ENCODE results near the gene RARRES1. TPM values are rescaled to one million over a fixed set of nuclear protein-coding genes. Genes with fewer than 3 reads are reported as not detected.

Gene RARRES1
- total RNA-seq, 3 donors from 2014 or later, result 42.7 to 72.0 (median 43.8) TPM

- intact Hi-C loops (cut with DNase I, micrococcal nuclease), result no loop called here
- H3K9me3 ChIP-seq, result no peaks in the 10 kb centered on the region
- no peaks in the 10 kb centered on the region for H3K36me3 ChIP-seq (ENCODE audit: low read depth)
- TF ChIP-seq, protein P1, sequence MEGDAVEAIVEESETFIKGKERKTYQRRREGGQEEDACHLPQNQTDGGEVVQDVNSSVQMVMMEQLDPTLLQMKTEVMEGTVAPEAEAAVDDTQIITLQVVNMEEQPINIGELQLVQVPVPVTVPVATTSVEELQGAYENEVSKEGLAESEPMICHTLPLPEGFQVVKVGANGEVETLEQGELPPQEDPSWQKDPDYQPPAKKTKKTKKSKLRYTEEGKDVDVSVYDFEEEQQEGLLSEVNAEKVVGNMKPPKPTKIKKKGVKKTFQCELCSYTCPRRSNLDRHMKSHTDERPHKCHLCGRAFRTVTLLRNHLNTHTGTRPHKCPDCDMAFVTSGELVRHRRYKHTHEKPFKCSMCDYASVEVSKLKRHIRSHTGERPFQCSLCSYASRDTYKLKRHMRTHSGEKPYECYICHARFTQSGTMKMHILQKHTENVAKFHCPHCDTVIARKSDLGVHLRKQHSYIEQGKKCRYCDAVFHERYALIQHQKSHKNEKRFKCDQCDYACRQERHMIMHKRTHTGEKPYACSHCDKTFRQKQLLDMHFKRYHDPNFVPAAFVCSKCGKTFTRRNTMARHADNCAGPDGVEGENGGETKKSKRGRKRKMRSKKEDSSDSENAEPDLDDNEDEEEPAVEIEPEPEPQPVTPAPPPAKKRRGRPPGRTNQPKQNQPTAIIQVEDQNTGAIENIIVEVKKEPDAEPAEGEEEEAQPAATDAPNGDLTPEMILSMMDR (IDR thresholded peaks at IDR 0.05), result no peak
- no peaks in the 10 kb centered on the region for H3K4me1 ChIP-seq (ENCODE audit: low read depth)
- no peak overlapping the region for H3K4me3 ChIP-seq
- DNase-seq, result no peak
- ATAC-seq, result no peak
These were observed 48.9 kb downstream of the RARRES1 start for GRCh38 chr3:158683230-158683962.

- TF ChIP-seq, protein P1 (IDR thresholded peaks at IDR 0.05), result no peak
- DNase-seq, result no peak
- no peak for ATAC-seq
- intact Hi-C loops (cut with DNase I, micrococcal nuclease), result no loop called here
- H3K4me1 ChIP-seq (ENCODE audit: low read depth), result no peaks in the 10 kb centered on the region
- no peaks in the 10 kb centered on the region for H3K9me3 ChIP-seq
- no peaks in the 10 kb centered on the region for H3K36me3 ChIP-seq (ENCODE audit: low read depth)
- H3K4me3 ChIP-seq, result no peak overlapping the region
These were observed 51.4 kb downstream of the RARRES1 start for GRCh38 chr3:158680861-158681260.

DNA sequence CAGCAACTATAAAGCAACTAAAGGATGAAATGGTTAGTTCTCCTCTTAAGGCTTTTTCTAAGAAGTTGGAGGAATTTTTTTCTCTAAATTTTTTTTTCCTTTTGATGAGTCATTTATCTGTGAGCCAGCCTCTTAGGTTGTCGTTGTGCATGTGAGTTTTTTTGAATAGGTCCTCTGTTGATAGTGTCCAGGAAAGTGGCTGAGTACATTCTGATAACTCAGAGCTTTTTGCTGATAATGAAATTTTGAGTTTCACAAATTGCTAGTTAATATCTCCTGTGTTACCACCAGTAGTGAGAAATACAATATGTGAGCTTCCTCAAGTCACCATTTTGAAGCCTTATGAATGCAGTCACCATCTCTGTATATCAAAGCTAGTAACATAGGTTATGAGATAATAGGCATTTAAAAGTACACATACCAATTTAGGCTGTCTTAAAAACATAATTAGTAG, 52.7 kb downstream of the RARRES1 start:
- Histone ChIP-seq H3K36me3 (ENCODE audit: low read depth) (no peaks in the 10 kb centered on the region), H3K9me3 (no peaks in the 10 kb centered on the region), H3K4me3 (no peak overlapping the region), H3K4me1 (ENCODE audit: low read depth) (no peaks in the 10 kb centered on the region)
- DNase-seq (no peak), ATAC-seq (no peak)
- intact Hi-C loops (cut with DNase I, micrococcal nuclease), result no loop called here
- TF ChIP-seq, protein P1 (IDR thresholded peaks at IDR 0.05), result no peak

GRCh38 chr3:158678687-158679086, 53.6 kb downstream of the RARRES1 start:
- no peaks in the 10 kb centered on the region for H3K36me3 ChIP-seq (ENCODE audit: low read depth)
- intact Hi-C loops (cut with DNase I, micrococcal nuclease), result no loop called here
- DNase-seq (no peak), ATAC-seq (no peak)
- H3K4me1 ChIP-seq (ENCODE audit: low read depth), result no peaks in the 10 kb centered on the region
- H3K9me3 ChIP-seq, result no peaks in the 10 kb centered on the region
- TF ChIP-seq, protein P1 (IDR thresholded peaks at IDR 0.05), result no peak
- no peak overlapping the region for H3K4me3 ChIP-seq

DNA sequence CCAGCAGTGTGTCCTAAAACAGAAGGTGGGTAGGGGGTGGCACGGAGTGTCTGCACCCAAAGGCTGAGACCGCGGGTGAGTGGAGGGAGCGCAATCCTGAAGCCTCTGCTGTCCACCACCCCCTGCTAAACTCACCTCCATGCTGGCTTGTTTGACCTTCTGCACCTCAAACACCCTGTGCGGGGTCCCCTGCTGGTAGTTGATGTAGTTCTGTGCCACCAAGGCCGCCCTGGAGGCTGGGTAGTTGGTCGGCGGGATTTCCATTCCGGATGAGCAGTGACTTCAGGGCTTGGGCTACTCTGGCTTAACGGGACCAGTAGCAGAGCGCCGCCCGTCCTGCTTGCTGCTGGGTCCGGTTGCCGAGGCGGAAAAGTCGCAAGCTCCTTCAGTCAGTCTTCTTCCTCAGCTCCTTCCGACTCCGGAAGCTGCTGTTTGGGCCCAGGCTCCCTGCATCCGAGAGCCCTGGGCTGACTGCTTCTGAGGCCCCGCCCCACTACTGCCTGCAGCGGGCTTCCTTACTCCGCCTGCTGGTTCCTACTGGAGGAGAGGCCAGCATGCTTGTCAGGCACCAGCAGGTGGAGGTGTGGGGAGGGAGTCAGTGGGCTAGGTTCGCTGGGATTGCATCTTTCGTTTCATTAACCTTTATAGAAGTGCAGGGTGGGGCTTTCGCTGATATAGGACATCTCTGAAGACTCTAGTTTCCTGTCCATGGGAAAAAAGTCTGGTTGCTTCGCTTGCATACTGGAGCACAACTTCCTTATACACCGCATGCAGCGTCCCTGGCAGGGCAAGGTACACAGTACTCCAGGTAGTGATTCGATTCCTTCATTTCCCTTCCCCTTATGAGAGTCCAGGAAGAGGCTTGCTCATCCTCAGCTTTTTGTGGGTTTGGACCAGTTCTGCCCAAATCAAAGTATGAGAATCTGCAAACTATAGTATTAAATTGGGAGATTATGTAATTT, 59.8 kb downstream of the RARRES1 start, which contains the start of gene LXN:
LXN (minus strand) TSS at position 434 of the 962 bp plus-strand sequence; CDS start at position 264, 170 bp downstream.
- Histone ChIP-seq H3K9me3 (no peaks in the 10 kb centered on the region), H3K36me3 (ENCODE audit: low read depth) (peaks cover 4% of the 10 kb centered on the region), H3K4me1 (ENCODE audit: low read depth) (peaks cover 6% of the 10 kb centered on the region), H3K4me3 (peak within 1 kb of the TSS; percentile 22)
- TF ChIP-seq, protein P1 (IDR thresholded peaks at IDR 0.05), result peak; percentile 76
- peak; percentile 99 for ATAC-seq
- intact Hi-C loops (cut with DNase I, micrococcal nuclease), result loop anchor here in 1 of 2 donors (5.0 kb wide), 1 partner anchor 55 kb away; no protein-coding TSS in a partner anchor
- peak; percentile 94 to 95 (median 94) for DNase-seq
